ENCODE measurements around the gene HTR7.
A peak's percentile ranks its signal among the peaks of the same experiment; 100 is the strongest.

The HTR7 gene

DNA sequence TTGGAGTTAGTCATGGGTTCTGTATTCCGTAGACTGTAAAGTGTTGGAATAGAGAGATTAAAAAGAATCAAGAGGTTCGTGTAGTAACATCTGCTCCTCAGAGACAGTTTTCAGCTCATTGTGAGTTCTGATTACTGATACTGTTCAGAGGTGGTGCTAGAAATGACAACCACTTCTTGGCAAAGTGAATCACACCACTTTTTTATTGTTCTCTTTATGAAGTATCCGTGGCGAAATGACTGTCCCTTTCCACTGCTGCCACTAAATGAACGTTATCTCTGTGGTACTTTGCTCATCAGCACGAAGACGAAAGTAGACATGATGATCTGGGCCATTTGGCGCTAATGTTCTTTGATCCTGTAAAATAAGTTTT lies 14.8 kb upstream of the HTR7 start:
- peaks cover 8% of the 10 kb centered on the region for H3K36me3 Mint-ChIP-seq (ENCODE audit: insufficient read depth)
- DNase-seq (ENCODE audit: low spot score in 2 of 2) = no peak

DNA sequence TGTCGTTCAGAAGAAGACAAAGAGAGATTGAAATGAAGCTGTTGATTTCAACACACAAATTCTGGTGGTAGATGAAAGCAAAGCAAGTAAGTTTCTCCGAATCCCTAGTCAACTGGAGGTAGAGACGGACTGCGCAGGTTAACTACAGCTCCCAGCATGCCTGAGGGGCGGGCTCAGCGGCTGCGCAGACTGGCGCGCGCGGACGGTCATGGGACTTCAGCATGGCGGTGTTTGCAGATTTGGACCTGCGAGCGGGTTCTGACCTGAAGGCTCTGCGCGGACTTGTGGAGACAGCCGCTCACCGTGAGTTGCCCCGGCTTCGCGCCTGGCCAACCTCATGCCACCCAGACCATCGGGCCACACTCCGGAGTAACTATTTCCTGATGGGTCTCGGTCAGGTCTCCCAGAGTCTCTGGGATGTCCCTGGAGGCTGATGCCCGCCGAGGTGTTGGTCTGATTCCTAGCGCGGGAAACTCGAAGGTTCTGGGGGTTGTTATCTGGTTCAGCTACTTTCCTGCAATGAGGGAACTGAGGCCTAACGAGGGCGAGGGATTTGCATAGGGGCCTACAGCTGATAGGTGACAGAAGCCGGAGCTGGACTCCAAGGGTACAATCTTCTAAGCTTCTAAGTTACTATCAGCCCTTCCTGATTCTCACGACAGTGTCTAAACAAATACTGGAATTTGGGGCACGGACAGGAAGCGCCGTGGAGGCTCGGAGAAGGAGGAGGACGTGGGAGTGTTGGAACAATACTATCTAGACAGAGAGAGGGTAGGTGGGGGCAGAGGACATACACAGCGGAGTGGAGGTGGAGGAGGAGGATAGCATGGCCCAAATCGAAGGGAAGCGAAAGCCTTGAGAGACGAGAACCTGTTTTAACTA lies 14.2 kb upstream of the HTR7 start, which contains the start of gene RPP30:
Gene RPP30, plus strand, starts transcription at position 209 of the 882 bp plus-strand sequence. Its CDS starts 13 bp downstream, at position 222.
- DNase-seq (ENCODE audit: low spot score in 2 of 2) = peak; percentile 61
- peak within 1 kb of the TSS; percentile 86 for H3K27ac Mint-ChIP-seq (ENCODE audit: low read depth)
- H3K36me3 Mint-ChIP-seq (ENCODE audit: insufficient read depth) = peaks cover 6% of the 10 kb centered on the region
- H3K27me3 Mint-ChIP-seq = peaks cover 35% of the 10 kb centered on the region
- H3K9me3 Mint-ChIP-seq = no peaks in the 10 kb centered on the region
- peak within 1 kb of the TSS; percentile 87 for H3K4me3 Mint-ChIP-seq
- peaks cover 23% of the 10 kb centered on the region for H3K4me1 Mint-ChIP-seq
- ATAC-seq (replicated peaks; ENCODE audit: extremely low read depth, poor library complexity, severe bottlenecking) = peak; percentile 98

More for the DNA sequence above, 14.8 kb upstream of the HTR7 start:
- H3K4me3 Mint-ChIP-seq = peak overlapping the region; percentile 87
- peaks cover 30% of the 10 kb centered on the region for H3K27me3 Mint-ChIP-seq
- peaks cover 23% of the 10 kb centered on the region for H3K4me1 Mint-ChIP-seq
- no peak for ATAC-seq (replicated peaks; ENCODE audit: extremely low read depth, poor library complexity, severe bottlenecking)
- peak overlapping the region; percentile 86 for H3K27ac Mint-ChIP-seq (ENCODE audit: low read depth)
- no peaks in the 10 kb centered on the region for H3K9me3 Mint-ChIP-seq

DNA sequence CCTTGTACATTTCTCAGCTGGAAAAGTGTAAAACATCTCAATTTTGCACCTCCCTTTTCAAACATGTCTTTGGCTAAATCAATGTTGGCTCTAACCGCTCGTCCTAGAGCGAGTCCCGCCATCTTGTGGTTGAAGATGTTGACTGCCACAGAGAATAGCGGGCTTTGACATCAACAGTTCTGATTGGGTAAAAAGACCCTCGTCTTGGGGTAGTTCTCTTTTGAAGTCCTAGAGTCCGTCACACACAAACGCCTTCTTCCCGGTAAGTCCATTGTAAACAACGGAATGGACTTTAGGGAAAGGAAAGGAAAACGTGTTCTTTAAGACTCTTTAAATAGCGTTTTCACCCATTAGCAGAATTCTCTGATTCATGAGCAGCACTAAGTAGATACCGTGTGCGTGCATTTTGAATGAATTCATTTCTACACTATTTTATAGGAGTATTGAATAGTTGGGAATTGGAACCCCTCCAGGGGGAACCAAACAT lies 13.5 kb upstream of the HTR7 start:
- H3K4me1 Mint-ChIP-seq = peaks cover 23% of the 10 kb centered on the region
- no peak for DNase-seq (ENCODE audit: low spot score in 2 of 2)
- peak overlapping the region; percentile 86 for H3K27ac Mint-ChIP-seq (ENCODE audit: low read depth)
- ATAC-seq (replicated peaks; ENCODE audit: extremely low read depth, poor library complexity, severe bottlenecking) = peak; percentile 52
- peak overlapping the region; percentile 87 for H3K4me3 Mint-ChIP-seq
- H3K9me3 Mint-ChIP-seq = no peaks in the 10 kb centered on the region
- H3K27me3 Mint-ChIP-seq = peaks cover 42% of the 10 kb centered on the region
- H3K36me3 Mint-ChIP-seq (ENCODE audit: insufficient read depth) = peaks cover 2% of the 10 kb centered on the region

DNA sequence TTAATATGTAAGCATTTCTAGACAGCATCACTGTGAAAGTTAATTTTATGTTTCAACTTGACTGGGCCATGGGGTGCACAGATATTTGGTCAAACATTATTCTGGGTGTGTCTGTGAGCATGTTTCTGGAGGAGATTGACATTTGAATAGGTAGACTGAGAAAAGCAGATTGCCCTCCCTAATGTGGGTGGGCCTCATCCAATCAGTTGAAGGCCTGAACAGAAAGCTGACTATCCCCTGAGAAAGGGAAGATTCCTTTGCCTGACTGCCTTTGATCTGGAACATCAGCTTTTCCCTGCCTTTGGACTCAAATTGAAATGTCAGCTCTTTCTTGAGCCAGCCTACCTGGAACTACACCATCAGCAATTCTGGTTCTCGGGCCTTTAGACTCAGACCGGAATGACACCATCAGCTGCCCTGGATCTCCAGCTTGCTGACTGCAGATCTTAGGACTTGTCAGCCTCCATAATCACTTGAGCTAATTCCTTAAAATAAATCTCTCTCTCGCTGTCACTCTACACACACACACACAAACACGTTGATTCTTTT lies 8.3 kb upstream of the HTR7 start:
- H3K4me3 Mint-ChIP-seq = no peak overlapping the region
- no peaks in the 10 kb centered on the region for H3K9me3 Mint-ChIP-seq
- DNase-seq (ENCODE audit: low spot score in 2 of 2) (no peak), ATAC-seq (replicated peaks; ENCODE audit: extremely low read depth, poor library complexity, severe bottlenecking) (no peak)
- no peaks in the 10 kb centered on the region for H3K36me3 Mint-ChIP-seq (ENCODE audit: insufficient read depth)
- no peak overlapping the region for H3K27ac Mint-ChIP-seq (ENCODE audit: low read depth)
- peaks cover 74% of the 10 kb centered on the region for H3K27me3 Mint-ChIP-seq
- H3K4me1 Mint-ChIP-seq = peaks cover 9% of the 10 kb centered on the region

DNA sequence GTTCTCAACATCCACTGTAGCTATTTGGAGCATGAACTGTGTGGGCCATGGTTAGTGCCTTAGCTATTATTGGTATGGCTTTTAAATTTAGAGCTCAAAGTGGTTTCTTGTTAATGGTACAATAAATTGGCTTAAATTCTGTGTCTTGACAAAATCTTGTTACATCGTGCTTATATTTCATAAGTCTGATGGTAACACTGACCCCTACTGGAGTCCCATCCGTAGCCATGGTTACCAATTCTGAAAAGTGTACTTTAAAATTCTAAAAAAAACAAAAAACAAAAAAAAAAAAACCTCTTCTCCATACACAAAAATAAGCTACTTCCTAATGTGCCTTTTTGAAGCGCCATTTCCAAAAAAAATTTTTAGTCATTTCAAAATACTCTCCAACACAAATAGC lies 7.6 kb upstream of the HTR7 start:
- Mint-ChIP-seq H3K9me3 (no peaks in the 10 kb centered on the region), H3K27ac (ENCODE audit: low read depth) (no peak overlapping the region), H3K36me3 (ENCODE audit: insufficient read depth) (no peaks in the 10 kb centered on the region), H3K4me1 (peaks cover 2% of the 10 kb centered on the region), H3K27me3 (peaks cover 79% of the 10 kb centered on the region), H3K4me3 (no peak overlapping the region)
- ATAC-seq (replicated peaks; ENCODE audit: extremely low read depth, poor library complexity, severe bottlenecking) (no peak), DNase-seq (ENCODE audit: low spot score in 2 of 2) (no peak)

DNA sequence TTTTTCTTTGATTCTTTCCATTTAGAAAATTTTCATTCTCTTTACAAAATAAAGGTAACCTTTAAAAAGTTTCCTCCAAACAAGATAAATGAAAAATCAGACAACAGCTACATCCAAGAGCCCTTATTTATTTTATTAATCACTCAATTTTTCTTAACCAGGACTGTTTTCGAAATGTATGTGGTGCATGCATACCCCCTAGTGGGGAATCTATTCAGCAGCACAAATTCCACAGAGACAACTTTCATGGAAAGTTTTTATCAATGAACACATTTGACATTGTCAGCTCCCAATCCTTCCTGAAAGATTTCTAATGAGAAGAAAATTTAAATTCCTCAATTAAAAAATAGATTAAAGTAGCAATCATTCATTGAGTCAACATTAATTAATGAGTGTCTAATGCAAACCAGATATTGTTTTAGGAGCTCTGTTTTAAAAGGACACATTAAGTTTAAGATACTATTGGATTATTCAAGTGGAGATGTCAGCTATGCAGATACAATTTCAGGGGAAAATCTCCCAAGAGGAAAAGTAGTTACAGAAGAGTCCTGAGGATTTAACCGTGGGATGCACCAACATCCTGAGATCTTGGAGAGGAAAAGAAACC lies 5.2 kb upstream of the HTR7 start:
- DNase-seq (ENCODE audit: low spot score in 2 of 2) (no peak), ATAC-seq (replicated peaks; ENCODE audit: extremely low read depth, poor library complexity, severe bottlenecking) (no peak)
- peaks cover 4% of the 10 kb centered on the region for H3K36me3 Mint-ChIP-seq (ENCODE audit: insufficient read depth)
- H3K4me1 Mint-ChIP-seq = peaks cover 4% of the 10 kb centered on the region
- no peak overlapping the region for H3K27ac Mint-ChIP-seq (ENCODE audit: low read depth)
- no peak overlapping the region for H3K4me3 Mint-ChIP-seq
- H3K27me3 Mint-ChIP-seq = peaks cover 79% of the 10 kb centered on the region
- no peaks in the 10 kb centered on the region for H3K9me3 Mint-ChIP-seq

DNA sequence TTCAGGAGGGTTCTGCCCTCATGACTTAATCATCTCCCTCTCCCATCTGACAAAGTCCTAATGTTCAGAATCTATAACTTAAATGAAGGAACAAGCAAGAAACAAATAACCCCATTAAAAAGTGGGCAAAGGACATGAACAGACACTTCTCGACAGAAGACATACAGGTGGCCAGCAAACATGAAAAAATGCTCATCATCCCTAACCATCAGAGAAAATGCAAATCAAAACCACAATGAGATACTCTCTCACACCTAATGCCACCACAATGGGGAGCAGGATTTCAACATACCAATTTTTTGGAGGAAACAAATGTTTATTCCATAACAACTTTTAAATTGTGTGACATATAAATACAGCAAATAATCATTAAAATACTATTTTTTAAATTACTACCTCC lies 3.0 kb upstream of the HTR7 start:
- Mint-ChIP-seq H3K27me3 (peaks cover 67% of the 10 kb centered on the region), H3K9me3 (no peaks in the 10 kb centered on the region), H3K4me1 (peaks cover 10% of the 10 kb centered on the region), H3K4me3 (no peak overlapping the region), H3K27ac (ENCODE audit: low read depth) (no peak overlapping the region), H3K36me3 (ENCODE audit: insufficient read depth) (peaks cover 7% of the 10 kb centered on the region)
- no peak for DNase-seq (ENCODE audit: low spot score in 2 of 2)
- ATAC-seq (replicated peaks; ENCODE audit: extremely low read depth, poor library complexity, severe bottlenecking) = no peak

DNA sequence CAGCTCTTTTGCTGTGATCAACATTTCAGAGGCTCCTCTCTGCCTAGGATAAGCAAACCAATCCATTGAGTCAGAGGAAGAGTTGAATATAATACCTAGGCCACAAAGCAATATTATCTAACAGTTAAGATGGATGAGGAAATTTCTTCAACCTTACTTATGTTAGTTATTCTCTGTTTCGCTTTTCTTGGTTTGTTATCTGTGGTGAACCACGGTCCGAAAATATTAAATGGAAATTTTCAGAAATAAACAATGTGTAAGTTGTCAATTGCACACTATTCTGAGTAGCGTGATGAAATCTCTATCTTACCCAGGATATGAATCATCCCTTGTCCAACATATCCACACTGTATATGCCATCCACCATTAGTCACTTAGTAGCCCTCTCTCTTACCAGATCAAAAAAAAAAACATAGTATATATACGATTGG lies 1.5 kb upstream of the HTR7 start:
- peaks cover 10% of the 10 kb centered on the region for H3K4me1 Mint-ChIP-seq
- ATAC-seq (replicated peaks; ENCODE audit: extremely low read depth, poor library complexity, severe bottlenecking) (no peak), DNase-seq (ENCODE audit: low spot score in 2 of 2) (no peak)
- no peak overlapping the region for H3K27ac Mint-ChIP-seq (ENCODE audit: low read depth)
- H3K27me3 Mint-ChIP-seq = peaks cover 77% of the 10 kb centered on the region
- H3K36me3 Mint-ChIP-seq (ENCODE audit: insufficient read depth) = peaks cover 9% of the 10 kb centered on the region
- H3K9me3 Mint-ChIP-seq = no peaks in the 10 kb centered on the region
- H3K4me3 Mint-ChIP-seq = no peak overlapping the region

DNA sequence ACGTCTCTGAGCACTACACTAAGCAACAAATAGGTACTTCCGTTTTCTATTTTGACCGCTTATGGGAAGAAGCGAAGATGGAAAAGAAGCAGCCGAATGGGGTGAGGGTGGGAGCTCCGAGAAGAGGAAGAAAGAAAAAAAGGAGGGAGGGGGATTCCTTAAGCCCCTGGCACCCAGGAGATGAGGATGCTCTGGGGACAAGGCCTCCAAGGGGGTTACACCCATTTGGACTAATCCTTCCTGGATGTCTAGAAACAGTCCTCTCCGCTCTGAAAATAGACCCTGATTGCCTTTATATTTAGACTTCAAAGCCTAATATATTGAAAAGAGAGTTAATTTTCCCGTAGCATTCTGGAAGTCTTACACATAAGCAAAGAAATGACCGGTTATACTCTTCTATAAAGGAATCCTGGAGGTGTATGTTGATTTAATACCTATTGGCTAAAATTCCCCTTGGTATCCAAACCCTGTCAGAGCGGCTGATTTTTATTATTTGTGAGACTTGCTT lies 676 bp upstream of the HTR7 start:
- Mint-ChIP-seq H3K27me3 (peaks cover 77% of the 10 kb centered on the region), H3K4me3 (peak overlapping the region; percentile 88), H3K36me3 (ENCODE audit: insufficient read depth) (peaks cover 9% of the 10 kb centered on the region), H3K9me3 (no peaks in the 10 kb centered on the region), H3K4me1 (peaks cover 10% of the 10 kb centered on the region), H3K27ac (ENCODE audit: low read depth) (peak overlapping the region; percentile 65)
- DNase-seq (ENCODE audit: low spot score in 2 of 2) (no peak), ATAC-seq (replicated peaks; ENCODE audit: extremely low read depth, poor library complexity, severe bottlenecking) (no peak)

DNA sequence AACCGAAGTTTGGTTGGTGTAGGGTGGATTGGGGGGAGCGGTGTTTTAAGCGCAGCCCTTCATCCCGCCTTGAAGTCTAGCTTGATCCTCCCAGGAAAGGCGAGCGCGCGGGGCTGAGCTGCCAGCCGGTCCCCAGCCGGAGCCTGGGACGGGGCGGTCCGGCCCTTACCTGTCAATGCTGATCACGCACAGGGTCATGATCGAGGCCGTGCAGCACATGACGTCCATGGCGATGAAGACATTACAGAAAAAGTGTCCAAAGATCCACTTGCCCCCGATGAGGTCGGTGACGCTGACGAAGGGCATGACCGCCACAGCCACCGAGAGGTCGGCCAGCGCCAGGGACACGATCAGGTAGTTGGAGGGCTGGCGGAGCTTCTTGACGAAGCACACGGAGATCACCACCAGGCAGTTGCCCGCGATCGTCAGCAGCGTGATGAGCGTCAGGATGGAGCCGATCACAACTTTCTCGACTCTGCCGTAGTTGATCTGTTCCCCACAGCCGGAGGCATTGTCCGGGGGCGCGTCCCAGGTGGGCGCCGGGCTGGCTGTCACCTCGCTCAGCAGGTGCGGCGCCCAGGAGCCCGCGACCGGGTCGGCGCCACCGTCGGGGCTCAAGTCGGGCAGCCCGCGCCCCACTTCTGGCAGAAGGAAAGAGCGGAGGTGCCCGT lies 740 bp downstream of the HTR7 start:
- H3K4me3 Mint-ChIP-seq = peak overlapping the region; percentile 82
- H3K4me1 Mint-ChIP-seq = peaks cover 10% of the 10 kb centered on the region
- no peak overlapping the region for H3K27ac Mint-ChIP-seq (ENCODE audit: low read depth)
- H3K9me3 Mint-ChIP-seq = no peaks in the 10 kb centered on the region
- peaks cover 9% of the 10 kb centered on the region for H3K36me3 Mint-ChIP-seq (ENCODE audit: insufficient read depth)
- H3K27me3 Mint-ChIP-seq = peaks cover 77% of the 10 kb centered on the region
- DNase-seq (ENCODE audit: low spot score in 2 of 2) (no peak), ATAC-seq (replicated peaks; ENCODE audit: extremely low read depth, poor library complexity, severe bottlenecking) (peak; percentile 33)

DNA sequence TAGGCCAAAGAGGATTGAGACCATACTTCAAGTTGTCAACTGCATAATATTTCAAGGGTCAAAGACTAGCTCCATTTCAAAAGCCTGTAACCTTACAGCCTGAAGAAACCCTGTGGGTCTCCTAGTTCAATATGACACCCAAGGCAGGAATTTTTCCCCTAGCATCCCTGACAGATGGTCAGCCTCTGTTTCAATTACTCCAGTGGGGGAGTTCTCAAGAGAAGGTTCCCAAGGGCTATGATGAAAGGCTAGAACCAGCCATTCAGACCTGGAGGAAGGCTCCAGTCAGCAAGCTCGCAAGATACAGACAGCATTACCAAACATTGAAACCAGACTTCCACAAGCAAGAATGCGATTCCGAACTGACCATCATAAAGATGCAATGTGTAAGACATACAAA lies 1.6 kb downstream of the HTR7 start:
- DNase-seq (ENCODE audit: low spot score in 2 of 2) = no peak
- peaks cover 10% of the 10 kb centered on the region for H3K4me1 Mint-ChIP-seq
- H3K9me3 Mint-ChIP-seq = no peaks in the 10 kb centered on the region
- no peak for ATAC-seq (replicated peaks; ENCODE audit: extremely low read depth, poor library complexity, severe bottlenecking)
- H3K27ac Mint-ChIP-seq (ENCODE audit: low read depth) = no peak overlapping the region
- peak overlapping the region; percentile 82 for H3K4me3 Mint-ChIP-seq
- H3K27me3 Mint-ChIP-seq = peaks cover 86% of the 10 kb centered on the region
- H3K36me3 Mint-ChIP-seq (ENCODE audit: insufficient read depth) = peaks cover 9% of the 10 kb centered on the region

DNA sequence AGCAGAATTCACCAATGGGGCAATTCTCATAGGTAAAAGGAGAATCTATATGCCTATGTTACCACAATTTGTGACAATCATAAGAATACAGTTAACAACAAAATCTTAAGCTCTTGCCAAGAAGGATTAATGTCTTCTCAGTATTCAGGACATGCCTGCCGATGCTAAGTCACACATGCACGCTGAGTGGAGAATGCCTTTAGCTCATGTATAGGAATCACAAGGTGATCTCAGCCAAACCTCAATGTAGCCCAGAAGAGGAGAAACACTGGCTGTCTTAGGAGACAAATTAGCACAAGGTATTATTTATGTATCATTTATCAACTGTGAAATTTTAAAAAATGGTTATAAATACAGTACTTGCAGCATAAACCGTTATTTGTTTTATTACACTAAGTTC lies 2.7 kb downstream of the HTR7 start:
- Mint-ChIP-seq H3K4me3 (no peak overlapping the region), H3K27me3 (peaks cover 86% of the 10 kb centered on the region), H3K4me1 (peaks cover 10% of the 10 kb centered on the region), H3K36me3 (ENCODE audit: insufficient read depth) (peaks cover 9% of the 10 kb centered on the region), H3K9me3 (peaks cover 11% of the 10 kb centered on the region), H3K27ac (ENCODE audit: low read depth) (no peak overlapping the region)
- ATAC-seq (replicated peaks; ENCODE audit: extremely low read depth, poor library complexity, severe bottlenecking) = no peak
- no peak for DNase-seq (ENCODE audit: low spot score in 2 of 2)
